ENCODE measurements around the gene TRPC3.
A peak's percentile ranks its signal among the peaks of the same experiment; 100 is the strongest.
"Not testable (repeated sequence)": the region's sequence is repeated elsewhere in the genome, so short reads cannot be mapped to it uniquely, and the experiment has no call there.

TRPC3 gene

DNA sequence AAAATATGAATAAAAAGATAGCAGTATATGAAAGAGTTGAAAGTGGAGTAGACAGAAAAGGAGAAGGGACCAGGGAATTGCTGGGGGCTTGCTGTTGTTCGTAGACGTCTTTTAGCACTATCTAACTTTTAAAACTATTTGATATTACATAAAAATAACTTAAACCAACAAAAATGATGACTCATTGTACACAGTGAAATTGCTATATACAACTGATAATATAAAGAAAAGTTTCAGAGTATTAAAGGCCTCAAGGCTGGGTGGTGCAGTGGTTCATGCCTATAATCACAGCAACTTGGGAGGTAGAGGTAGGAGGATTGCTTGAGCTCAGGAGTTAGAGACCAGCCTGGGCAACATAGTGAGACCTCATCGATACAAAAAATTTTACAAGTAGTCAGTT is 5.2 kb downstream of the TRPC3 start:
- no peak for DNase-seq (ENCODE audit: low spot score)

DNA sequence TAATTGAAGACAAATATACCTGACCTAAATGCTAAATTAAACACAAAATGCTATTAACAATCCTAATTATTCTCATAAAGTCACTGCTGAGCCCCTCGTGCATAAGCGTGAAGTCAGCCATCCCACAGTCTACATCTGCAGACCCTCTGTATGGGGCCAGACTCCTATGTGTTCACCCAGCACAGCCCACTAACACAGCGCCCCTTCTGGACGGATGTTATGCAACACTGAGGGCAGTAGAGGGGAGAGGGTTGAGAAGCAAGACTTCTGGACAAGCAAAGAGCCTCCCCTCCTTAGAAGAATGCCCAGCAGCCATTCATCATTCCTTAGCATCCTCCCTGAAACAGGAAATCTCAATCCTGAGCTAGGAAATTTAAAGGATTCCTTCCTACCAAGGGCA is 7.9 kb downstream of the TRPC3 start:
- peak; percentile 40 for DNase-seq (ENCODE audit: low spot score)

DNA sequence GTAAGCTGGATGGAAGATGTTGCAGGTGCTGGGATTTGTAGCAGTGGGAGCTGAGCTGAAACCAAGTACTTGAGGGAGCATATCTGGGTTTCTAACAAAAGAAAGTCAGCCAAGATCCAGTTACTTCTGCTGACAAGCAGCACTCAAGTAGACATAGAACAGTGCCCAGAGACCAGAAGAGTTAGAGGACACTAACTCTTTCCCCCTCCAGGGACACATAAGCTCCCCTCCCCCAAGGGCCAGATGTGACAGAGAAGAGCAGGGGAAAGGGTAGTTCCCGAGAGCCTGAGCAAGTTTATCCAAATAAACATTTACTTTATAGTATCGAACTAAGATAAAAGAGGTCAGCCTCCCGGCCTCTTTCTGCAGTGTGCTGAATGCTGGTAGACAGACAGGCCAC is 12.2 kb downstream of the TRPC3 start:
- DNase-seq (ENCODE audit: low spot score): no peak

DNA sequence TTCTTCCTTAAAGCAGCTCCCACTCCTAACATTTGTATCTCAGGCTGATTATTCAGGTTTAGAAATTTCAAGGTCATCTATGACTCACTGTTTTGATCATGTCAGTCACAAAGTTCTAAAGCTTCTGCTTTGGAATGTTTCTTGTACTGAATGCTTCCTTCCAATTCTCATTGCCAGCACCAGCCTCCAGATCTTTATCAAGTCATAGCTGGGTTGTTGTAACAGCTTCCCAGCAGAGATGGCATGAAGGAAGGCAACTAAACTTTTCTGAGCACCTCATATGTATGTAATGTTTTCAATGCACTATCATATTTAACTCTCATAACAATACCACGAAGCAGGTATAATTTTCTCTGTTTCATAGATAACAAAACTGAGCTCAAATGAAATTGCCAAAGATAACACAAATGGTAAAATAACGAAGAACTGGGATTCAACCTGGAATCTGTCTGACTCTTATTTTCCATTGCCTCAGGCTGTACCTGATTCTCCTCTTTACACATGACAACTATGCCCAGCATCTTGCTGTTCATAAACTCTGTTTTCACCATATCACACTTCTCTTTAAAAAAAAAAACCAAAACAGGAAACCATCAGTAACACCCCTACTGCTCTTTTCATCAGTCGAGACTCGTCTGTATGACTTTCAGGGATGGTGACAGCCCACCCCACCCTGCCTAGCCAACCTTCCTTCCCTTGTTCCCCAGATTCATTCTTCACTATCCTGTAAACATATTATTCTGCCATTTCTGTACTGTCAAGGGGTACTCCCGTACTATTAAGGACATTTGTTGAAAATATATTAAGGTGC is 13.4 kb downstream of the TRPC3 start:
- no peak for DNase-seq (ENCODE audit: low spot score)

DNA sequence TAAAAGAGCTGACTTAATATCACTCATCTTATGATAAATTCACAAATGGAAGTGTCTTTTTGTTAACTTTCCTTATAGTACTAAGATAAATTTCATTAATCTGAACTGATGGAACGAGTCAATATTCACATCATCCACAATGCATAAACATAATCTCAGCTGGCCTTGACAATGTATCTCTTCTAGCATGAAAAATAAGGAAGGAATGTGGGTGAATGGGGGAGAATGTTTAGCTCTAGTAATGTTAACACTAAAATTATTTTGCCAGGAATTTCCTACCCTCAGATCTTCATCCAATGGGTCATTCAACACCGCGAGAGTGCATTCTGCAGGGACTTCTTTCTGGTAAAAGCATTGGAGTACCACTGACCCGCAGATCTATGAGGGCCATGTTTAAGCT is 15.8 kb downstream of the TRPC3 start:
- no peak for DNase-seq (ENCODE audit: low spot score)

DNA sequence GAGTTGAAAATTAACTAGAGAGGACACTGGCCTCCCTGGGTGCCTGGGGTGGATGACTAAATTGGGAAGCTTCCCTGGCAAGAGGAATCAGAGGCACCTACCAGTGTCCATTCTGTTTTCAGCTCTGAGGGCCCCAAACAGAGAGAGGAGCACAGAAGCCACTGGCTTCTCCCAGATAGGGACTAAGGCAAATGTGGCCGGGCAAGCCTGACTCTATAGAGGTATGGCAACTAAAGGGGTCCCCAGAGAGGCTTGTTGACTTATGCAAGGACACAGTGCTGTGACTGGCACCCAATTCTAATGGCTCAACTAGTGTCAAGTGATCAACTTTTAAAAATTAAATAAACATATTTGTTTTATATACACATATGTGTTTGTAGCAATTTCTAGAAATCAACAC is 17.2 kb downstream of the TRPC3 start:
- no peak for DNase-seq (ENCODE audit: low spot score)

DNA sequence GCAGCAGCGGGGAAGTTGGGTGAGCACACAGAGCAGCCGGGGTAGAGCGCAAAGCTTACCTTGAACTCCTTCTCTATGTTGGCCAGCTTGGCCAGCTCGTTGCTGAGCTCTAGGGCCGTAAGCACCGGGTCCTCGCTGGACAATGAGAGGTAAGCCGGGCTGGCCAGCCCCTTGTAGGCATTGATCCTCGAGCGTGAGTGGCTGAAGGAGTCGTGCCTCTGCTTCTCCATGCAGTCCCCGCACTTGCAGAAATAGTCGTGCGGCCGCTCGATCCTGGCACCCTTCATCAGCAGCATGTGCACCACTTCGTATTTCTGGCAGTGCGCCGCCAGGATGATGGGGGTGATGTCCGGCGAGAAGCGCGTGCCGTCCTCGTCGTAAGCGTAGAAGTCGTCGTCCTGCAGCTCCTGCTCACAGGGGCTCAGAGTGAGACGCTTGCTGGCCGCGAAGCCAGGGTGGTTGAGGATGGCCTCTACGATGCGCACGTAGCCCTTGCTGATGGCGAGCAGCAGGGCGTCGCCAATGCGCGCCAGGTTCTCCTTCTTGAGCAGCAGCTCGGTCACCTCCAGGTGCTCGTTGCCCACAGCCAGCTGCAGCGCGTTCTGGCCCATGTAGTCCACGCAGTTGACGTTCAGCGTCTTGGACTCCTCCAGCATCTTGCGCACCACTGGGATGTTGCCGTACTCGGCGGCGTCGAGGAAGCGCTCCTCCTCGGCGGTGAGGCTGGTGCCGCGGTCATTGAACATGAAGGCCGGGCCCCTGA is 19.5 kb downstream of the TRPC3 start:
- DNase-seq (ENCODE audit: low spot score): no peak

DNA sequence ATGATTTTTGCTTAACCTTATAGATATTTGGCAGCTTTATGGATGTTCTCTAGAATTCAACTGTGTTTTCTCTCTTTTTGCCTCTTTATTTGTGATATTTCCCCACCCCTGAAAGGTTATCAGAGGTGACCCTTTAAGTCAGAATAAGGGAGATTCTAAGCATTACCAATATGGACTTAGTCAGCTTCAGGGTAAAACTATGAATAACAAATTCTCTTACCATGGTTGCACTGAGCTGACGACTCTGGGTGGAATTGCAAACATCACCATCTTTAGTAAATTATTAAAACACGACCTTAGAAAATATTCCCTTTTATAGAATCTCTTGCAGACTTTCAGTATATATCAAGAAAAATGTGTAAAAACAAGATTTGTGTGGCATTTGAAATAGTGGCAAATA is 21.6 kb downstream of the TRPC3 start:
- DNase-seq (ENCODE audit: low spot score): no peak

DNA sequence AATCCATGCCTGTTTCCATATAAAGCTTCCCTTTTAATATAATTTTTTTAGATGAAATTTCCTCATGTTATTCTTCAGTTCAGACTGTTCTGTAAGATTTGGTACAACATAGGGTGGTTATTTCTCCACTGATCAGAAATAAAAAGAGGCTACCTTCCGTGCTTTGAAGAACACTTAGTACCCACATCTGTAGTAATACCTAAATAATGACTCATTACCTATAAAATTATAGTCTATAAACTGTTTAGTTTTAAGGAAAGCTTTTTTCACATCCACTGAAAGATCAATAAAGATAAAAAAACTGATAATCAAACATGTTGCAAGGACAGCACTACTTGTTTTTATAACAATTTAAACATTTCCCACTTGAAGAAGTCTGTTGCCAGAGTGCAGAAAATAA is 23.9 kb downstream of the TRPC3 start:
- DNase-seq (ENCODE audit: low spot score): no peak

DNA sequence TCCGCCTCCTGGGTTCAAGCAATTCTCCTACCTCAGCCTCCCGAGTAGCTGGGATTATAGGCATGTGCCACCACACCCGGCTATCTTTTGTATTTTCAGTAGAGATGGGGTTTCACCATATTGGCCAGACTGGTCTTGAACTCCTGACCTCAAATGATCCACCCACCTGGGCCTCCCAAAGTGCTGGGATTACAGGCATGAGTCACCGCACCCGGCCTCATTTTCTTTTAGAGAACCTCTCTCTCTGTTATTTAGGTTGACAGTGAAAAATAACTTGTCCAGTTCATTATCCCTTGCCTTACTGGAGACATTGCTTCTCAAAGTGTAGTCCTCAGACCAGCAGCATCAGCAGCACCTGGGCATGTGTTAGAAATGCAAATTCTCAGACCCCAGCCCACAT is 25.4 kb downstream of the TRPC3 start:
- DNase-seq (ENCODE audit: low spot score): not testable (repeated sequence)

DNA sequence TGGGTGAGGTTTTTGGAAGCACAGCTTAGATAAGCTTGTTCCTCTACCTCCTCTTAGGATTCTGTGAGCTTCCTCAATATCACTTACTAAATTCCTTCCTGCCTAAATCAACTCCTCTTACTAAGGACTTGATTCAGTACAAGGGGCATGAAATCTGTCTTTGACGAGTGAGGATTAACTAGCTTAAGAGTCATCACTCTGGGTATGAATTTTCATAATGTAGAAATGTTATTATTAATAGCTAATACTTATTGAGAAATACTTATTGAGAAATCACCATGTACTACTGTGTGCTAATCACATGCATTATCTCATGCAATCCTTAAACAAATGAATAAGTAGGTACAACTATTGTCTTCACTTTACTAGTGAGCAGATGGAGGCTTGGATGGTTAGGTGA is 28.6 kb downstream of the TRPC3 start:
- no peak for DNase-seq (ENCODE audit: low spot score)

DNA sequence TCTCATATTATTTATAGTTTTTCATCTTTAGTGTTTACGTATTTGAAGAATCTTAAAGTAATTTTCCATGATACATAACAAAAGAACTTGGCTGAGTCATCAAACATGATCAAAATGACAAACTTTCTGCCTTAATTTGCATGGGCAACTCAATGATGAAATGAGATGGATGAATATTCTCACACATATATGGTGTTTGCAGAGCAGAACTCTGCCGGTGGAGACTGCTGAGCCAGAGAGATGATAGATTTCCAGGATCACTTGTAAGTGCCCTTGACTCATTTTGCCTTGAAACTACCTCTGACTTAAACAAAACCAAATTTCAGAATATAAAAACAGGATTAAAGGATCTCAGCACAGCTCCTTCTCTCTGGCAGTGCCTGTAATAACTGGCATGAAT is 38.2 kb downstream of the TRPC3 start:
- DNase-seq (ENCODE audit: low spot score): no peak

DNA sequence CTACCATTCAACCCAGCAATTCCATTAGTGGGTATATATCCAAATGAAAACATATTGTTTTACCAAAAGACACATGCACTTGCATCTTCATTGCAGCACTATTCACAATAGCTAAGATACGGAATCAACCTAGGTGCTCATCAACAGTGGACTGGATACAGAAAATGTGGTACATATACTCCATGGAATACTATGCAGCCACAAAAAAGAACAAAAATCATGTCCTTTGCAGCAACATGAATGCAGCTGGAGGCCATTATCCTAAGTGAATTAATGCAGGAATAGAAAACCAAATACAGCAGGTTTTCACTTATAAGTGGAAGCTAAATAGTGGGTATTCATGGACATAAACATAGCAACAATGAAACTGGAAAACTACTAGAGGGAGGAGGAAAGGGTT is 43.5 kb downstream of the TRPC3 start:
- DNase-seq (ENCODE audit: low spot score): no peak

DNA sequence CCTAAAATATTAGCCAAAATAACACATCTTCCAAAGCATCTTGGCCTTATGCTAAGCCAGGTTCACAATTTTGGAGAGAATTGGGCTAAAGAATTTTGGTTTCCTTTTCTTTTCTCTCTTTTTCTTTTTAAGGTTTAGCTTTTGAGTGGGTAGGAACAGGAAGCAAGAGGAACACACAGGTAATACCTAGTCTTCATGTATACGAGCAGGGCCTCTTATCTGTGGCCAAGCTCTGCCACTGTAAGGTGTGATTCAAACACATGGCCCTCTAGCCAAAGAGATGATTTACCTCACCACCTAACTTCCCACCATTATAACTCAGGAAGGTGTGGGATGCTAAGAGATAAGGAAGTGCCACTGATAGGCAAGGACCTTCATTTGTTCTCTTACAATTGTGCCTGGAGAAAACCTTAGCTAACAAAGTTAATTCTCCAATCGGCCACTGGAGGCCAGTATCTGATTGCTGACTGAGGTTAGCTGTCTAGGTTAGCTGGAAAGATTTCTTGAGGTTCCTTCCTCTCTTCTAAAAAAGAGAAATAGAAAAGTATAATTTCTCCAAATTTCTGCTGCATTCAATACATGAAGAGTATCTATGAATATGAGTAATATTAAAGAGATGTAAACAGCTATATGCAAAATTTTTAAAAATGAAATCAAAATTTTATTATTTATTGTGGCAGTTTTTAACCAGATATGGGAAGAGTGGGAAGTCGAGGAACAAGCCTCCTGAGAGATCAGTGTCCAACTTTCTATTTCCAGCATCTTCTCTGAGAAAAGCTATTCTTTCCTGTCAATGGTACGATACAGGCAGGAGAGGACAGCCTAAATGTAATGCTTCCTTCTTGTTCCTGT is 51.5 kb downstream of the TRPC3 start:
- no peak for DNase-seq (ENCODE audit: low spot score)

DNA sequence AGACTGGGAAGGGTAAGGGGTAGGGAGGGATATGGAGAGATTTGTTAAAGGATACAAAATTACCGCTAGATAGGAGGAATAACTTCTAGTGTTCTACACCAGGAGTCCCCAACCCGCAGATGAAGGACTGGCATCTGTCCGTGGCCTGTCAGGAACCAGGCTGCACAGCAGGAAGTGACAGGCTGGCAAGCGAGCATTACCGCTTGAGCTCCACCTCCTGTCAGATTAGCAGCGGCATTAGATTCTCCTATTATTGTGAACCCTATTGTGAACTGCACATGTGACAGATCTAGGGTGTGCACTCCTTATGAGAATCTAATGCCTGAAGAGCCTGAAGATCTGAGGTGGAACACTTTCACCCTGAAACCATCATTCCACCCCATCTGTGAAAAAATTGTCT is 53.7 kb downstream of the TRPC3 start:
- DNase-seq (ENCODE audit: low spot score): no peak

DNA sequence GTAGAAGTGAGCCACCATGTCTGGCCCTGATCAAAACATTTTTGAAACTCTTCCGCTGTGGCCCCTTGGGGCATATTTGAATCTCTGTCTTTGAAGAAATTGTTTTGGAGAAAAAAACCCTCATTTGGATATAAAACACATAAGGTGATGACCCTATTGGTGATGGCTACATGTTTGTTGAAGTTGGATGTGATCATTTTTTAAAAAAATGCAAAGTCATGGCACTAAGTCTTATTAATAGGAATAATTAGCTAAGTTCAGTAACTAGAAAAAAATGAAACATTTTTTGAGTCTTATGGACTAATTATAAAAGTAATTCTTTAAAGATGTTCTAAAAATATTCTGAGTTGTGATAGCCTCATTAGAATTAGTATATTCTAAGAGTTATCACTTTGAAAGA is 63.7 kb downstream of the TRPC3 start:
- DNase-seq (ENCODE audit: low spot score): no peak

DNA sequence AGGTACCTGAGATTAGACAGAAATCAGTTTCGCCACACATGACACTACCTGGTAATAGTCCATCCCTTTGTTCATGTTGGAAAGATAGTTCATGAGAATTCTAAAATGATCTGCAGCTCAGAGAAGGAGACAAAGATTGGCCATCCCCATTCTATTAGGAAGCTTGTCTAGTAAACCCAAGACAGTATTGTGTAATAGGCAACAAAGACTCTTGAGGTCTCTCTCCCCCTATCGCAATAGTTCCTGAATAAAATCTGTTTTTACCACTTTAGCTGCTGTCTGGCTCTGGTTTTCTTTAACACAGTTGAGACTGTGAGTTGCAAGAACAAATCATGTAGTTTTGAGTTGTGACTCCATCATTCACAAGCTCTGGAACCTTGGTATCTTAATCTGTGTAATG is 66.7 kb downstream of the TRPC3 start:
- no peak for DNase-seq (ENCODE audit: low spot score)

DNA sequence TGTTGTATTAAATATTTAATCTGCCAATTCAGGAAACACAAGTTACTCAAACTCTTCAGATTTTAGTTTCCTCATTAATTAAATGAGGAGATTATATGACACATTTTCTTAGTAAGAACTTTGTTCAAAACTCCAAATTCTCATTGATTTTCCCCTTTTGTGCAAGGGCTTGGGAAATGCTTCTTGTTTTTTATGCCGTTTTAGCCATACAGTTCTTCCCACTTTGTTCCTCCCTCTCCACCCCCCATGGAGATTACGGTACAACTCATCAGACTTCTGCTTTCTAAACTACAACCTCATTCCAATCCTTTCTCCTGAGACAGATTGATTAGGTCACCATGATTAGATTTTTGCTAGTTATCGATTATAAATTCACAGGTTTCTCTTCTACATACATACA is 70.7 kb downstream of the TRPC3 start:
- DNase-seq (ENCODE audit: low spot score): no peak

DNA sequence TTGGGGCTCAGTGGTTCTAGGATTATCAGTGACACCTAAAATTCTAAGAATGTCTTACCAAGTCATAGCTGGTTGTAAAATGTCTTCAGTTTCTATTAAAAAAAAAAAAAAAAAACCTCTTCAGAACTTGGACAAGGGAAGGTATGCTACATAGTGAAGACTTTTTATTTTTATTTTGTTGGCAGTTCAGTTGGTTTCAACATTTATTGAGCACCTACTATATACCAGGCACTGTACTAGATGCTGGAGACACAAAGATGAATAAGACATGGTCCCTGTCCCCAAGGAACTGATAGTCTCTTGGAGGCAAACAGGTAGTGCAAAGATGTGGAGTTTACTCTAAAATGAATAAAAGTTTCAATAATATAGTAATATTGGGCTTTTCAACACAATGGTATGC is 72.7 kb downstream of the TRPC3 start:
- no peak for DNase-seq (ENCODE audit: low spot score)

DNA sequence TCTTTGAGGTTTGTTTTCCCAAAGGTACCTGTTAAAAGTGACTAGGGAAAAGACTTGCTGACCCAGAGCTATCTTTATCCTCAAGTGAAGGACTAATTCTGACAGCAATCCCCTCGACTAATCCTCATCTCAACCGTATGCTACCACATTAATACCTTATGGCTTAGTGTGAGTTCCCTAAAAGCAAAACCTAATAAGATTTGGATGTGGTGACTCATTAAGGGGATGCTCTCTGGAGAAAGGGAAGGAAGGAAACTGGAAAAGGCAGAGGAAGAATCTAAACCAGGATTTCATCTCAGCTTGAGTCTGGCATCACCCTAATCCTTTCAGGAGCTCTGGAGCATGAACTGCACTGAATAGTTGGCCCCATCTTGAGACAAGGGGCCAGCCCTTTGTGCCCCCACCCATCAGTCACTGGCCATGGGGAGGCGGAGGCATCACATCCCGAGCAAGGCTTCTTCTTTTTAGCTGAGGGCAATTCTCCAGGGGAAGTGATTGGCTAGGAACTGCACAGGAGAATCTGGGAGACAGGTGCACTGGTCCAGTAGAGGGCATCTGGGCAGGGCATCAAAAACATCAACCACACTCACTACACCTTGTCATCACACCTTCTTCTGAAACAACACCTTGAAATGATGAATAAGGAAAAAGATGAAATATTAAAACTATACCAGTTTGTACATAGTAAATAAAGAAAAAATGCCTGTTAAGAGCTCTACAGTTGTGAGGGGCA is 74.7 kb downstream of the TRPC3 start:
- DNase-seq (ENCODE audit: low spot score): no peak

DNA sequence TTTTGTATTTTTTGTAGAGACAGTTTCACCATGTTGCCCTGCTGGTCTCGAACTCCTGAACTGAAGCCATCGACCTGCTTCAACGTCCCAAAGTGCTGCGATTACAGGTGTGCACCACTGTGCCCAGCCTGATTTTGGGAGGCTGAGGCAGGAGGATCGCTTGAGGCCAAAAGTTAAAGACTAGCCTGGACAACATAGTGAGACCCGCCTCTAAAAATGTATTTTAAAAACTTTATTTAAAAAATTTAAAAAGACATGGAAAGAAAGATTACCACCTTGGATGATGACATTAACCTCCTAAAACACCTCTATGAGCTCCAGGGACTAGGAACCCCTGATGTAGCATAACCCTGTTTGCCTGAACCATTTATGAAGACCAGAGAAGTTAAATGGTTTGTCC is 75.8 kb downstream of the TRPC3 start:
- no peak for DNase-seq (ENCODE audit: low spot score)

DNA sequence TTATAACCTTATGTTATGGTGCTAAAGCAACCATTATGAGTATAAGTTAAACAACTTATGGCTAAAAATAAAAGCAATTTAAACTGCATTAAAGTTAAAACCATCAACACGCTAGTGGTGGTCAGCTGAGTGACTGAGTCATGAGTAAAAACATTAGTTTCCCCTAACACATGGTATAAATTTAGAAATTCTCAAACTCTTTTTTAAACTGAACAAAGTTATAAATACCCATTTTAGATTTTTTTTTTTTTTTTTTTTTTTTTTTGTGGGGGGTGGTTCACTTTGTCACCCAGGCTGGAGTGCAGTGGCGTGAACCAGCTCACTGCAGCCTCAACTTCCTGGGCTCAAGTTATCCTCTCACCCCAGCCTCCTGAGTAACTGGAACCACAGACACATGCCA is 76.2 kb downstream of the TRPC3 start:
- DNase-seq (ENCODE audit: low spot score): no peak

All from HuH-7 (cell line).